ENCODE measurements around the gene MACROD2. TPM values are rescaled to one million over a fixed set of nuclear protein-coding genes. Genes with fewer than 3 reads are reported as not detected.

Gene MACROD2
- polyA plus RNA-seq, 10 donors = 2.4 to 5.0 (median 3.6) TPM

DNA sequence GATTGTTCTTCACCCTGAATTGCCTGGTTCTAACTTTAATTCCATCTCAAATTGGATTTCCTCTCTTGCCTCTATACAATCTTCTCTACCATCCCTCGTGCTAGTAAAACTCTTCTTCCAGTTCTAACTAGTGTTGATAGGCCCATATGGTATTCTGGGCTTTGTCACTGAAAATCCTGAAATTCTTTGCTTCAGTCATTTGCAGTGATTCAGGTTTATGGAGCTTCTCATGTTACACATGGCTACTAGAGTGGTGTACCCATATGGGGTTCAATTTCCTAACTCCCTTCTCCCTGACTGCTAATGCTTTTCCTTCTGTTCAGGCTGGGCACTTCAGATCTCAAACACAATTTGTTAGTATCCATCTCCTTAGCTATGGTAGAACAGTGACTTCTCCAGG lies 1621.3 kb downstream of the MACROD2 start:
- no peak for DNase-seq

DNA sequence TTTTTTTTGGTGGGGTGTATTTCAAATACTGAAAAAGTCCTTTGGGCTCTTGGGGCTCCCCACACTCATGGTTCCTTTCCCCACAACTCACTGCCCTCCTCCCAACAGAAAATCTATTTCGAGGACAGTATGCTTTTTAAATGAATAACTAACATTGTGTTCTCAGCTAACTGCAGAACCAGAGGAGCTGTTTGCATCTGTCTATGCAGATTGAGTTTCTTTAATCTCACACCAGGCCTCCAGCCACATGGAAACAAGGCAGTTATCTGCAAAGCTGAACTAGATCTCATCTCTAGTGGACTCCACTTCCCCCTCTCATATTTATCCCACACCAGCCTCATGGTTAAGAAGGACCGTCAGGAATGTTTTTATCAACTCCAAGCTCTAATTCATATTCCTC lies 1622.8 kb downstream of the MACROD2 start:
- DNase-seq = no peak

DNA sequence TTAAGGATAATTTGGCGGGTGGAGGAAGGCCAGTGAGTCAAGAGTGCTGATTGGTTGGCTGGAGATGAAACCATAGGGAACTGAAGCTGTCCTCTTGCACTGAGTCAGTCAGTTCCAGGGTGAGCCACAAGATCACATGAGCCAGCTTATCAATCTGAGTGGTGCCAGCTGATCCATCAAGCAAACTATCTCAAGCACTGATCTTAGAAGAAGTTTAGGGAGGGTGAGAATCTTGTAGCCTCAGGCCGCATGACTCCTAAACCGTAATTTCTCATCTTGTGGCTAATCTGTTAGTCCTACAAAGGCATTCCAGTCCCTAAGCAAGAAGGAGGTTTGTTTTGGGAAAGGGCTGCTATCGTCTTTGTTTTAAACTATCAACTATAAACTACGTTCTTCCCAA lies 1623.6 kb downstream of the MACROD2 start:
- no peak for DNase-seq

DNA sequence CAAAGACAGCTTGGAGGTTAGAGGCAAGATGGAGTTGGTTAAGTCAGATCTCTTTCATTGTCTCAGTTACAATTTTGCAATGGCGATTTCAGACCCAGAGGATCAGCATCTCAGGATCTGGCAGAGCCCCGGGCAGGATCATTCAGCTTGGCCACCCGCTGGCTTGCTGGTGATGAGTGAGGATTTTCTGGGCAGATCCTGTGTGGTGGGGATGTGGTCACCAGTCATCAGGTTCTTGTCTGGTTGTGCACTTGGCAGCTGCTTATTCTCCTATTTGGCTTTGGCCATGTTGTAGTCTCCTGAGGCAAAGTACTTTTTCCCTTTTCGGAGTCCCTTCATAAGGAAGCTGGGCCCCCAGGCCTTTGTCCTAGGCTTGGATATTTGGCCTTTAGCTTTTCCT lies 1624.0 kb downstream of the MACROD2 start:
- no peak for DNase-seq

DNA sequence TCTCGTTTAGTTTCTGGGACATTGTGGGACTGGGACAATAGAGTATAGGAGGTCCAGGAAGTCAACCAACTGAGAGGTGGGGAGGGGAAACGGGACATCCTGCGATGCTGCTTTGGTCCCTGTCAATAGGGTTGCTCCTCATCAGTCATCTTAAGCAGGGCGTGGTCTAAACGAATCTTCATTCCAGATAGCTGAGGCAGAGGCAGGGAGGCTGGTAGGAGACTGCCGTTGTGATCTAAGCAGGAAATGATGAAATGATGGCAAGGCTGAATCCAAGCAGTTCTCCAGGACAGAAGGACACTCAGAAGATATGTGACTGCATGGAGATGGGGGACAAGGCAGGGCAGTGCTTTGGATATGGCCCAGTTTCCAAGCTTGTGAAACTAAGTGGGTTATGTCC lies 1624.5 kb downstream of the MACROD2 start:
- DNase-seq = no peak

DNA sequence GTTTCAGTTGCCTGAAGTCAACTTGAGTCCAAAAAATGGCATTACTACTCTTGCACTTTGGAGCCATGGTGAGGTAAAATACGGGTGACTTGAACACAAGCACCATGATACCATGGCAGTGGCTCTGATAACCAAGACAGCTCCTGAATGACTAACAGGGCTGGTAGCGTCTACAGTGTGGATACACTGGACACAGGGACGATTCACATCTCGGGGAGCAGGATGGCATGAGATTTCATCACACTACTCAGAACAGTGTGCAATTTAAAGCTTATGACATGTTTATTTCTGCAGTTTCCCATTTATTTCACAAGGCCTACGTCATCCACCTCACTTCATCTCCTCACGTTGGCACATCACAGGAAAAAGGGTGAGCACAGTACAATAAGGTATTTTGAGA lies 1627.1 kb downstream of the MACROD2 start:
- no peak for DNase-seq

DNA sequence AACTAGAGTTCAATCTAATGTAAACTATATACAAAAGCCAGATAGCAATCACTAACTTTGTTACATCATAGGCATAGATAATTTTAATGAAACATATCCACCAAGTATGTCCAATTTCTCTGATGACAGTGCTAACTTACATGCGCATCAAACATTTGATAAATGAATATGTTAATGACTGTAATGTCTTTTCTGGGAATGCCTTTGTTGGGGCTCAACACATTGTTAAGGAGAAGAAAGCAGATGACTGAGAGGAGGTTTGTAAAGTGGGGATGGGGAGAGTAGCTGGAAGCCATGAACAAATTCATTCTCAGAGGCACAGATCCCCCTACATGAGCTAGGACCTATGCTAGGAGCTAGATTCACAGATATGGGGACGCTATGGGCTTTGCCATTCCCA lies 1627.9 kb downstream of the MACROD2 start:
- DNase-seq = no peak

DNA sequence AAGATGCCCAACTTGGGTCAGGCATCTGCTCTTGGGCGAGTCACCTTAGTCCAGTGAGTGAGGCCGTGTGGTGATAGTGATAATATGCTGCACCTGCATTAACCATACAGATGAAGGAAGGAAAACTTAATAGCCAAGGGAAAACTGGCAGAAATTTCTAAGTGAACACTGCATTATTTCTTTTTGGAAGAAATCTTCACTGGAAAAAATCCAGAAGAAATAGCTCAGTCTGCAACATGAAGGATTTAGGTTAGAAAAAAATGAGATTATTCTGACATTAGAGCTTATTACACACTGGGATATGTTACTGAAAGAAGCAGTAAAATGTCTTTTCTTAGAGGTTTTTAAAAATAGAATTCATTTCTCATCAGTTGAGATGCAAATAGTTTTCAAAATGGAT lies 1630.7 kb downstream of the MACROD2 start:
- peak; percentile 6 to 43 (median 16) for DNase-seq

DNA sequence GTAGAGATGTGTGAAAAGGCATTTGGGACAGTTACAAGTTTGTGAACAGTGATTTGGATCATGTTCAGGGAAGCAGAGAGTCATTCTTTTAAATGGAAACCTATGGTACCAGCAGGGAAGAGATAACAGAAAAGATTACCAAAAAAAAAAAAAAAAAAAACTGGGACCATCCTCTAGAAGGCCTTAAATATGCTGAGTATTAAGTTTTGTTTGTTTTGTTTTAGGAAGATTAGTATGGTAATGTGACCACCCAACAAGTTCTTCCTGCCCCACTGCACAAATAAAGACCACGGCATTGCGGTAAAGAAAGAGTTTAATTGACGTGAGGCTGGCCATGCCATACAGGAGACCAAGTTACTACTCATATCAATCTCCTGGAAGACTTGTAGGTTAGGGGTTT lies 1631.8 kb downstream of the MACROD2 start:
- DNase-seq = no peak

DNA sequence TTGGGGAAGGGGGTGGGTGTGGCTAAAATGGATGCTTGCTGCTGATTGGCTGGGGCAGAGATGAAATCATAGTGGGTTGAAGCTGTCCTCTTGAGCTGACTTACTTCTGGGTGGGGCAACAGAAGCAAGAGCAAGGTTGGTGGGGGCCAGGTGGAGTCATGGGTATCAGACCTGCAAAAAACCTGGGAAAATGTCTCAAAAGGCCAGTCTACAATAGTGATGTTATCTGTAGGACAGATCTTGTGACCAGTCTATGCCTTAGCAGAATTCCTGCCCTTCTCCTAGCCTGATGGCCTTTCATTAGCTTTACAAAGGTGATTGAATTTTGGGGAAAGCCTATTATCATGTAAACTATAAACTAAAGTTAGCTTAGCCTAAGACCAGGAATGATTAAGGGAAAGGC lies 1632.2 kb downstream of the MACROD2 start:
- no peak for DNase-seq

DNA sequence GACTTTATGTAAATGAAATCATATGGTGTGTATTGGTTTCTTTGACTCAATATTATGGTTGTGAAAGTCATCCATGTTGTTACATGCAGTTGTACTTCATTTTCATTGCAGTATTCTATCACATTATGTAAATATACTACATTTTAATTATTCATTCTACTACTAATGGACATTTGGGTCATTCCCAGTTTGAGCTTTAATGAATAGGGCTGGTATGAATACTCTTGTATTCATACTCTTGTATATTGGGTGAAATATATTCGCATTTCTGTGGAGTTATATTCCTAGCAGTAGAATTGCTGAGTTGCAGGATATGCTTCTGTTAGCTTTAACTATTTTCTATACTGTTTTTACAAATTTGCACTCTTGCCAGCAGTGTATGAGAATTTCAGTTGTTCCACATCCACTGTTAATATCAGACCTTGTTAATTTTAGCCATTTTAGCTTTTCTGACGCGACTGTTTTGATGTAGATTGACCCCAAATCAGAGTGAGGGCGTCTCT lies 1633.6 kb downstream of the MACROD2 start:
- no peak for DNase-seq

DNA sequence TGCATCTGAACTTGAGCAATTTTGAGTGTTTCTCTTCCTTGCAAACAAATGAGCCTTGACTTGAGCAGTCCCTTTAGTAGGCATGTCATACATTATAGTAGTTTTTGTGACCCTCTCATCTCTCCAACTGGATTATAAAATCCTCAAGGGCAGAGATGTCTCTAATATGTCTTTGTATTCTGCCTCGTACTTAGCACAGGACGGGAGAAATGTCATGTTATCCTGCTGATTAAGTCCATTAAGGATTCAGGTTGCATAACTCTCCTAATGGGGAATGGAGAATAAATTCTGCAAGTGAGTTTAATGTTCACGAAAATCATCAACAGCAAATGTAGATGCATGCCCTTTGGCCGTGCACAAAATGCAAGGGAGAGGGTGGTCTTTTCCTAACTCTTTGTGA lies 1635.0 kb downstream of the MACROD2 start:
- DNase-seq = no peak

DNA sequence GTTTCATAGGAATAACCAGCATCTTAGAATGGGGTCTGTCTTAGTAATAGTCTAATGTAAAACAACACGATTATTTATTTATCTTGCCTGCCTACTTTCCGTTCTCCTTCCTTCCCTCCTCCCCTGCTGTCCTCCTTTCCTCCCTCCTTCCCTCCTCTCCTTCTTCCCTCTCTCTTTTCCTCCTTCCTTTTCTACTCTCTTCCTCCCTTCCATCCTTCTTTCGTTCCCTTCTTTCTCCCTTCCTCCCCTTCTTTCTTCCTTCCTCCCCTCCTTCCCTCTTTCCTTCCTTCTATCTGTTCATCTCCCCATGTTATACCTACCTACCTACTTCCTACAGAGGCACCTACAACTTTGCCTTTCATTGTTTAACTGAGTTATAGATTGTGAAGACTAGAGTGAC lies 1637.4 kb downstream of the MACROD2 start:
- DNase-seq = no peak

DNA sequence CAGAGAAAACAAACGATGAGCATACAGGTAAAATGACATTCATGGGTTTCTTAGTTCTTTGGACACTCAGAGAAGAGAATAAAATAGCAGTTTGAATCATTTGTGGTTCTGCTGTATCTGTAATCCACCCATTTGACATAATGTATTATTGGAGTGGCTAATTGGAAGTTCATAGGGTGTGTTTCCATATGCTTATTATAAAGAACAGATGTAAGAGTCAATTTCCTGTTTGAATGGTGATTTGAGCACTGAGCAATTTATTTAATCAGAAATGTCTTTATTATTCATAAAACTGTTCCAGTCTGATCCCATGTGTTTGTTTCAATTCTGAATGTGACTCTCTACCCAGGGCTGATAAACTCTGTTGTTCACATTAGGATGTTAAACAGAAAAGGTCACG lies 1638.8 kb downstream of the MACROD2 start:
- no peak for DNase-seq

DNA sequence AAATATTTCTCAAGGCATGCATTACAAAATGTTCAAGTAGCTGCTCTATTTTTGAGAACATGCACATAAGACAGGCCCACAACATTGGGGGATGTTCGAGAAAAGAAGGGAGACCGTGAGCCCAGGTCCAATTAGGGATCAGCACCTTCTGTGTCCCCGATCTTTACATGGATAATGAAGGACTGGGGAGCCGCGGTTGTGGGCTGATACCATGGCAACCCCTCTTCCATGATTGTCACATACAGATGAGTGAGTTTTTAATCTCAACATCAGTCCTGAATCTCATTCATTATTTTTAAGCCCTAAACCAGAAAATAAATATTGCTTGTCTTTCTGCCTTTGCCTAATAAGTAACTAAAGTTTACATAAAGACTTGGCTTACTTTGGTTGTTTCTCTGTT lies 1642.2 kb downstream of the MACROD2 start:
- DNase-seq = no peak

DNA sequence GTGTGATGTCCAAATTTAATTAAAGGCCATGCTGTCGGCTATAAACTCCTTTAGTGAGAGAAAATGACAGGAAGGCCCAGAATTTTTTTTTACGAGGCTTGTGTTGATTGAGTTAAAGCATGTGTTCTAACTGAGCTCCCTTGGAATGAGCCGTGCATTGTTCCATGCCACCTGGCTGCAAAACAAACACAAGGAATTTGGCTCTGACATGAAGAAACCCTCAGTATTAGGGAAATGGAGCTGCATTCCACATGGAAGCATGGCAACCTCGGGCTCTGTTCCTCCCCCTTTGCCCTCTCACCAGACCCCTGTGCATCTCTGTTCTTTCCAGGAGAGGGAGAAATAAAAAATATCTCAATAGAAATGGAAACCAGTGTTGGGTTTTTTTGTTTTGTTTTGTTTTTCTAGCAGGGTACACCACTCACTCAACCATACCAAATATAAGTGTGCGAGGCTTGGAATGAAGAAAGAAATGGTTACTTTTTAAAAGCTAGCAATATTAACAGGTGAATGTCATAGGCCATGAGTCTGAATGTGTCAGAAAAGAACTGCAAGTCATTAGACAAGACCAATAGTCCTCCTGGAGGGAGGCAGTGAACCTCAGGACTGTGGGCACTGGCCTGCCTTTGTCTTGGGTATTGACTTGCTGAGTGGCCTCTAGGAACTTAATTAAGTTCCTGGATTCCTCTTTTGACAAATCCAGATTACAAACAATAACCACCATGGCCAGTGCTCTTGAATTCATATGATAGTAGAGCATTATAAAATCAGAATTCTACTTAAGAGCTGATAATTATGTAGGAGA lies 1642.8 kb downstream of the MACROD2 start:
- peak in 2 of 3 donors; percentile 13 to 34 for DNase-seq

DNA sequence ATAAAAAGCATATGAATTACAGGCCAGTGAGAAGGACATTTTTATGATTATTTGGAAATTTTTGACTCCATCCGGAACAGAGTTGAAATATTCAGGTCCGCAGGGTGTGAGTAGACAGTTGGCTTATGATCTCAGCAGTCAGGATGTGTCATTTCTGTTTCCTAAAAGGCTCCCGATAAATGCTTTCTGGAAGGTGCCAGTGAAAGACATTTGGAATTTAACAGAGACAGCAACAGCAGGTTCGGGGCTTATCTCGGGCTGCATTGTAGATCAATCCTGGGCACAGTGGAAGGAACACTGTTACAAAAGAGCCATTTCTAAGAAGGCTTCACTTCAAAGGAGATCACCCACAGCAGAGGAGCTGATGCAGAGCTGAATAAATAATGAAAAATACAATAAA lies 1643.5 kb downstream of the MACROD2 start:
- DNase-seq = no peak

DNA sequence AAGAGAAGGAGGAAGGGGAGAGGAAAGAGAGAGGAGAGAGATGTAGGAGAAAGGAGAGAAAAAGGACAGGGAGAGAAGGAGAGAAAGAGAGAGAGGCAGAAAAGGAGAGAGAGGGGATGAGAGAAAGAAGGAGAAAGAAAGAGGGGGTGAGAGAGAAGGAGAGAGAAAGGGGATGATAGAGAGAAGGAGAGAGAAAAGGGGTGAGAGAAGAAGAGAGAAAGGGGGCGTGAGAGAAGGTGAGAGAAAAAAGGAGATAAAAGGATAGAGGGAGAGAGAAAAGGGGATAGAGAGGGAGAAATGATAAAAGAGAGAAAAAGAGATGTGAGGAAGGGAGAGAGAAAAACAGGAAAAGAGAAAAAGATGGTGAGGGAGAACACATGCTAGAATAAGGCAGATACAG lies 1644.5 kb downstream of the MACROD2 start:
- no peak for DNase-seq

DNA sequence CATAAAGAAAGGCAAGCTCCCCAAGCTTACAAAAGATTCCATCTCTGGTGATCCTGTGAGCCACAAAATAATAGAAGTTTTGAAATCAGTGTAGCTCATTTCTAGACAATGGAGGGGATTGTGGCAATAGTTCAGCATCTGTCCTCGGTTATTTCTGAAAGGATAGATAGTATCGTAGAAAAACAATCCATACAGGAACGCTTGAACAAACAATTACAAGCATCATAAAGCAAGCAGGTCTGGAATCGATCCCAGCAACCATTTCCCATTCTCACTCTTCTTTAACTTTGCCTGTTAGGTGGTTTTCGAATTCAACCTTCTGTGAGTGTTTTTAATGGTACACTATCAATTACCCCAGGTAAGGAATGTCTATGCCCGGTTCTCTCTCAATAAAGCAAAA lies 1646.8 kb downstream of the MACROD2 start:
- DNase-seq = no peak

DNA sequence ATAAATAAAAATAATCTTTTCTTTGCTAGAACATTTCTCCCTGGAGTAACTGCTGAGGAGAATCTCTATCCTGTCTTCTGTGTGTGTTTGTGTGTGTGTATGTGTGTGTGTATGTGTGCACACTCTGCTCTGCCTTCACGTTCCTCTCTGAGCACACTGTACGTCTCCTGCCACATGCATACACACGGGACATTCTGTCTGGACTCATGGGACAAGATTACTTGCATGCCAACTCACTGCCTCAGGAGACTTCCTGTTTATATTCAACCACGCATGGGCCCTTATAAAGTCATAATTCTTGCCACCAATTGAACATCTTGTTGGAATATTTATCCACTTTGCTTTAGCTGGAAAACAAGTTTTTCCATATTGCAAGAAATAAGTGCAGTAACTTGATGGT lies 1647.4 kb downstream of the MACROD2 start:
- peak in 1 of 3 donors; percentile 7 for DNase-seq

DNA sequence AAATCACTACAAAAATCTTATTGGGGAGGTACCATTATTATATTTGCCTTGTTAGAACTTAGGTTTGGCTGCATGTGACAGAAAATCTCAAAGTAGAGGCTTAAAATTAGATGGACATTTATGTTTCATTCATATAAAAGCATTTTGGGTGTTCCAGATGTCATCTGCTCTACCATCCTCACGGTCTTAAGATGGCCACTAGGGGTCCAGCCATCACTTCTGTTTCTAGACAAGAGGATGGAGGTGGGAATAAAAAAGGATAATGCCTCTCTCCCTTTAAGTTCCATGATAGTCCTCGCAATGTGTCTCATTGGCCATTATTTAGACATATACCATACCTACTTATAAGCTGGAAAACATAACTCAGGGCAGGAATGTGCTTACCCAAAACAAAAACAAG lies 1648.4 kb downstream of the MACROD2 start:
- DNase-seq = no peak

DNA sequence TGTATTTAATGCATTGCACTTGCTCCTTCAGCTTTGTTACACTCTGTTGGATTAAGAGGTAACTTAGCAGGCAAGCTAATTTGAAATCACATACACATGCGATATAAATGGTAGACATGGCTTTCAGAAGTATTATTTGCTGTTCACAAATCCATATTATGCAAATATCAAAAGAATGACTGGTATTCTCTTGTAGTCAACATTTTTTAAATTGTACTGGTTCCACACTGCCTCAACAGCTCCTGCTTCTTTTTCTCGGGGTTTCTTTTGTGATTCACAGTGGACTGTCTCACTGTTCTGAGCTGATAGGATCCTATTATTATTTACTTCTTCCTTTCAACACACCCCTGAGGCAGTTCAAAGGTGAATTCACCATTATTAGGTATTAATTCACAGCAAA lies 1650.5 kb downstream of the MACROD2 start:
- DNase-seq = no peak

DNA sequence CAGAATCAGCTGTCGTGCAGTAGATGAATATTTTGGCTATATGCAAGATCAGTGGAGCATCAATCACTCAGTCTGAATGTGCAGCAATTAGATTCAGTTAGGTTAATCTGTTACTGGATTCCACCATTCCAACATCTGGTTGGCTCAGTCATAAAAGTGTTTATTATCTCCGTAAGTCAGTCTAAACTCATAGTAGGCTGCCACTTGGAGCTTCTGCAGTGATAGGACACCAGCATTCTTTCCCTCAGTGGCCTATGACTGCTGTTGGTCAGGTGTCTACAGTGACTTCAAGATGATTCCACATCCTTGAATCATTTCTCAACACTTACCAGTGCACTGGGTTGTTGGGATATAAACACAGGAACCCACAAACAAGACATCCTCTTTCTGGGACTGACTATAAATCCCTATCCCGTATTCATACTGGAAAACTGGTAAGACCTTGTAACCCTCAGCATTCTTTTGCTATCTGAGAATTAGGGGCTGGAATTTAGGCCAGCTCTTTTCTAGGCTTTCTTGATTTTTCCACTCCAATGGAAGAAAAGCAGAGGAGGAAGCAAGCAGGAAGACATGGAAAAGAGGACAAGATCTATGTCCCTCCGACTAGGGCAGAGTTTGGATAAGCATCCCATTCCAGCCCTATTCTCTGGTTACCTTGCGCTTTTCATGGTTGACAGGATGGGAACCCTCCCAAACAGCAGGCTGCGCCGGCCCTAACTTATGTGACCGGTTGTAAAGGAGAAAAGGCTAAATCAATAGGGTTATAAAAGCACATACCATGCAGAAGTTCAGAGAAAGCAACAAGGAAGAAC lies 1658.3 kb downstream of the MACROD2 start:
- DNase-seq = no peak

Measured in muscle of back (tissue), 11 donors.